GM23248 (cell line): ENCODE measurements around the gene CDK9. TPM values are rescaled to one million over a fixed set of nuclear protein-coding genes. Genes with fewer than 3 reads are reported as not detected.

ENCODE experiments used
- DNase-seq: peaks from one replicate; pipeline ENCODE4 v3.0.0-alpha.2; 2015
- H2AFZ ChIP-seq: fragments of 200-600 bp; sonication (generic); 2 replicates; pipeline ENCODE4 v1.6.1; 2016; ENCODE audit warnings: antibody characterized with exemption
- H3F3A ChIP-seq: fragments of 200-600 bp; sonication (generic); 2 replicates; pipeline ENCODE4 v1.6.1; 2016; ENCODE audit warnings: mild to moderate bottlenecking, antibody characterized with exemption, mixed run types; ENCODE audit not compliant: insufficient read depth
- H3K27ac ChIP-seq: fragments of 200-600 bp; sonication (generic); 2 replicates; pipeline ENCODE4 v1.5.1; 2016; ENCODE audit warnings: mild to moderate bottlenecking
- H3K27me3 ChIP-seq: fragments of 200-600 bp; sonication (generic); replicated peaks from 2 replicates; pipeline ENCODE4 v1.6.1; 2016; ENCODE audit warnings: mild to moderate bottlenecking; ENCODE audit not compliant: insufficient read depth
- H3K36me3 ChIP-seq: fragments of 200-600 bp; sonication (generic); 2 replicates; pipeline ENCODE4 v1.6.1; 2016; ENCODE audit warnings: low read depth, mild to moderate bottlenecking
- H3K4me1 ChIP-seq: fragments of 200-600 bp; sonication (generic); 2 replicates; pipeline ENCODE4 v1.6.1; 2016; ENCODE audit warnings: mild to moderate bottlenecking; ENCODE audit not compliant: insufficient read depth
- H3K4me2 ChIP-seq: fragments of 200-600 bp; sonication (generic); one replicate; pipeline ENCODE4 v1.6.1; 2016; ENCODE audit warnings: mild to moderate bottlenecking; ENCODE audit not compliant: unreplicated experiment
- H3K4me3 ChIP-seq: fragments of 200-600 bp; sonication (generic); 2 replicates; pipeline ENCODE4 v1.5.1; 2016; ENCODE audit warnings: mild to moderate bottlenecking
- H3K79me2 ChIP-seq: fragments of 200-600 bp; sonication (generic); 2 replicates; pipeline ENCODE4 v1.6.1; 2016; ENCODE audit warnings: mild to moderate bottlenecking; ENCODE audit not compliant: insufficient read depth
- H3K9ac ChIP-seq: fragments of 200-600 bp; sonication (generic); 2 replicates; pipeline ENCODE4 v1.6.1; 2016; ENCODE audit warnings: mild to moderate bottlenecking
- H3K9me2 ChIP-seq: fragments of 200-600 bp; sonication (generic); 2 replicates; pipeline ENCODE4 v1.6.1; 2016; ENCODE audit warnings: mixed run types, mild to moderate bottlenecking, moderate library complexity; ENCODE audit not compliant: insufficient read depth
- H3K9me3 ChIP-seq: fragments of 200-600 bp; sonication (generic); one replicate; pipeline ENCODE4 v1.6.1; 2017; ENCODE audit warnings: low read depth
- H4K20me1 ChIP-seq: fragments of 200-600 bp; sonication (generic); 2 replicates; pipeline ENCODE4 v1.6.0; 2016; ENCODE audit not compliant: insufficient read depth
- EZH2 ChIP-seq: fragments of 200-600 bp; sonication (generic); IDR thresholded peaks from 2 replicates; pipeline ENCODE4 v1.6.1; 2018; ENCODE audit warnings: antibody characterized with exemption, mild to moderate bottlenecking; ENCODE audit not compliant: insufficient read depth, poor library complexity, severe bottlenecking
- EZH2phosphoT487 ChIP-seq: fragments of 200-600 bp; sonication (generic); IDR thresholded peaks from 2 replicates; pipeline ENCODE4 v1.6.1; 2018; ENCODE audit warnings: antibody characterized with exemption, moderate library complexity, mild to moderate bottlenecking, low read depth; ENCODE audit not compliant: insufficient read depth
- WGBS, 2 experiments: methylation state at CpG; one replicate each; pipeline ENCODE4 v1.1.6; 2015 to 2017; ENCODE audit warnings: low lambda C conversion rate in 2 of 2, low coverage in 1 of 2; ENCODE audit errors: missing lambda C conversion rate in 2 of 2; 5-methylcytosine and 5-hydroxymethylcytosine counted together
- in situ Hi-C: fragments of 300-500 bp; cut with MboI; formaldehyde crosslinking; loops from 2 replicates; pipeline ENCODE4 v1.15.0; 2020
- polyA plus RNA-seq: library from polyadenylated mRNA; unstranded; fragments of >200 nt; fragmentation: Nextera tagmentation; extraction: Ambion mirVana; gene quantifications from 2 replicates; pipeline ENCODE4 v1.2.1, GENCODE V29; 2016
- total RNA-seq: library from RNA; depleted of rRNA; stranded (reverse); fragments of >200 nt; shearing (Covaris generic); gene quantifications from 2 replicates; pipeline ENCODE4 v1.2.3, GENCODE V29; 2014

CDK9 gene
- total and polyA plus RNA-seq, 2 experiments from 2014 or later, result 43.7 to 59.7 TPM

GRCh38 chr9:127776195-127776923 lies 9.5 kb upstream of the CDK9 start:
- Histone ChIP-seq H3K36me3 (no peaks in the 10 kb centered on the region), H3K4me3 (no peak overlapping the region), H3K27me3 (no peaks in the 10 kb centered on the region), H4K20me1 (no peaks in the 10 kb centered on the region), H3K9me3 (no peaks in the 10 kb centered on the region), H3F3A (0 out of 2 replicates have a peak, but pooled peaks cover 3% of the 10 kb centered on the region), H3K4me2 (no peak overlapping the region), H3K9me2 (no peaks in the 10 kb centered on the region), H3K27ac (no peak overlapping the region), H3K9ac (no peak overlapping the region), H3K79me2 (no peaks in the 10 kb centered on the region), H3K4me1 (no peaks in the 10 kb centered on the region), H2AFZ (no peak overlapping the region)
- no peak for DNase-seq
- no peak for TF ChIP-seq EZH2phosphoT487
- no peak for TF ChIP-seq EZH2
- WGBS, 2 experiments, result 82 to 85% methylated on average over 12 to 15 of the region's 15 CpGs
- in situ Hi-C loops, result no loop called here

GRCh38 chr9:127776924-127777289 lies 8.9 kb upstream of the CDK9 start:
- no peaks in the 10 kb centered on the region for H4K20me1 ChIP-seq
- WGBS, 2 experiments, result 66 to 67% methylated on average over 5 of the region's 5 CpGs
- no peak overlapping the region for H3K4me3 ChIP-seq
- H3K4me1 ChIP-seq, result no peaks in the 10 kb centered on the region
- H3F3A ChIP-seq, result 0 out of 2 replicates have a peak, but pooled peaks cover under 1% of the 10 kb centered on the region
- no peak for TF ChIP-seq EZH2phosphoT487
- no peak for TF ChIP-seq EZH2
- H3K9ac ChIP-seq, result no peak overlapping the region
- H3K27me3 ChIP-seq, result no peaks in the 10 kb centered on the region
- H3K27ac ChIP-seq, result no peak overlapping the region
- in situ Hi-C loops, result no loop called here
- no peak overlapping the region for H2AFZ ChIP-seq
- no peaks in the 10 kb centered on the region for H3K36me3 ChIP-seq
- H3K4me2 ChIP-seq, result no peak overlapping the region
- H3K79me2 ChIP-seq, result no peaks in the 10 kb centered on the region
- no peaks in the 10 kb centered on the region for H3K9me3 ChIP-seq
- H3K9me2 ChIP-seq, result no peaks in the 10 kb centered on the region
- DNase-seq, result no peak

- no peak overlapping the region for H3K9ac ChIP-seq
- no peak overlapping the region for H3K4me2 ChIP-seq
- H3K79me2 ChIP-seq, result no peaks in the 10 kb centered on the region
- TF ChIP-seq EZH2phosphoT487, result no peak
- no peak for TF ChIP-seq EZH2
- H3K4me3 ChIP-seq, result no peak overlapping the region
- no peaks in the 10 kb centered on the region for H3K27me3 ChIP-seq
- no peaks in the 10 kb centered on the region for H3K9me2 ChIP-seq
- no peaks in the 10 kb centered on the region for H3K36me3 ChIP-seq
- in situ Hi-C loops, result no loop called here
- H2AFZ ChIP-seq, result no peak overlapping the region
- no peaks in the 10 kb centered on the region for H3K4me1 ChIP-seq
- H3F3A ChIP-seq, result no peaks in the 10 kb centered on the region
- 74 to 78% methylated on average over 15 to 18 of the region's 18 CpGs for WGBS, 2 experiments
- H4K20me1 ChIP-seq, result no peaks in the 10 kb centered on the region
- no peaks in the 10 kb centered on the region for H3K9me3 ChIP-seq
- DNase-seq, result no peak
- no peak overlapping the region for H3K27ac ChIP-seq
Measured at GRCh38 chr9:127777368-127777980, 8.4 kb upstream of the CDK9 start.

- Histone ChIP-seq H3K27ac (no peak within 1 kb of the TSS), H3F3A (no peaks in the 10 kb centered on the region), H2AFZ (no peak within 1 kb of the TSS), H3K9ac (no peak within 1 kb of the TSS), H3K79me2 (no peaks in the 10 kb centered on the region), H4K20me1 (no peaks in the 10 kb centered on the region), H3K9me2 (no peaks in the 10 kb centered on the region), H3K4me1 (no peaks in the 10 kb centered on the region), H3K36me3 (no peaks in the 10 kb centered on the region), H3K27me3 (no peaks in the 10 kb centered on the region), H3K4me3 (no peak within 1 kb of the TSS), H3K9me3 (no peaks in the 10 kb centered on the region), H3K4me2 (no peak within 1 kb of the TSS)
- in situ Hi-C loops, result no loop called here
- no peak for DNase-seq
- TF ChIP-seq EZH2phosphoT487 (no peak), EZH2 (no peak)
- 83 to 88% methylated on average over 13 of the region's 13 CpGs for WGBS, 2 experiments
Measured at GRCh38 chr9:127778280-127779135, 7.3 kb upstream of the CDK9 start, which contains the start of gene SH2D3C. TSS of gene SH2D3C (minus strand) at chr9:127778666. CDS start at chr9:127778627, 39 bp downstream.
